B cell (primary cell): ENCODE data around the gene HOMER2. TPM values are rescaled to one million over a fixed set of nuclear protein-coding genes. Genes with fewer than 3 reads are reported as not detected.

ENCODE experiments used
- ATAC-seq: fragments of 200-7000 bp; cut with Tn5 transposase; one replicate; pipeline ENCODE4 v1.10.0; 2021; ENCODE audit warnings: low read depth, mild to moderate bottlenecking, moderate number of reproducible peaks, moderate library complexity
- CTCF ChIA-PET: fragments of 350-600 bp; sonication (Branson Sonifier 250); formaldehyde crosslinking; loops from one replicate; lab custom pipeline; 2021; ENCODE audit warnings: antibody characterized with exemption, inconsistent platforms; lab: Charles Lee
- POLR2A ChIA-PET: fragments of 350-600 bp; sonication (Branson Sonifier 250); formaldehyde crosslinking; loops from one replicate; lab custom pipeline; 2021; ENCODE audit warnings: antibody characterized with exemption; lab: Charles Lee
- DNase-seq: peaks from one replicate; pipeline ENCODE4 v3.0.0; 2013
- H2AFZ ChIP-seq: 2 replicates; pipeline ENCODE4 v1.6.1; 2012; ENCODE audit warnings: mild to moderate bottlenecking, low read depth, low read length; ENCODE audit not compliant: insufficient read depth, poor library complexity, severe bottlenecking
- H3K27ac ChIP-seq, 2 donors: 1 replicate in 1 of 2; 2 replicates in 1 of 2; pipeline ENCODE4 v1.5.1; 2012 to 2013; ENCODE audit warnings: low read length in 2 of 2, mild to moderate bottlenecking in 2 of 2, moderate library complexity in 1 of 2
- H3K27me3 ChIP-seq, 4 experiments: fragments of 200-600 bp in 1 of 4; sonication (generic) in 1 of 4; replicated peaks in 1 of 4; 1 replicate in 2 of 4; 2 replicates in 2 of 4; pipeline versions ENCODE4 v1.6.1 to v1.7.0; 2013 to 2016; ENCODE audit warnings: low read length in 3 of 4, mild to moderate bottlenecking in 2 of 4, mixed read lengths in 1 of 4, moderate library complexity in 1 of 4; ENCODE audit not compliant: insufficient read depth in 4 of 4, control insufficient read depth in 3 of 4; ENCODE audit errors: control extremely low read depth in 1 of 4
- H3K36me3 ChIP-seq, 2 experiments: replicated peaks in 1 of 2; 1 replicate in 1 of 2; 2 replicates in 1 of 2; pipeline versions ENCODE4 v1.6.1 to v1.7.1; 2013; ENCODE audit warnings: low read length in 1 of 2; ENCODE audit not compliant: insufficient read depth in 2 of 2, control insufficient read depth in 1 of 2; ENCODE audit errors: control extremely low read depth in 1 of 2, extremely low read depth in 1 of 2
- H3K4me1 ChIP-seq, 2 donors: fragments of 200-600 bp in 1 of 2; sonication (generic) in 1 of 2; 1 replicate in 1 of 2; 2 replicates in 1 of 2; pipeline versions ENCODE4 v1.5.1 to v1.6.1; 2013 to 2017; ENCODE audit warnings: low read length in 2 of 2; ENCODE audit not compliant: control insufficient read depth in 2 of 2, insufficient read depth in 2 of 2
- H3K4me2 ChIP-seq: replicated peaks from 2 replicates; pipeline ENCODE3; 2012; ENCODE audit warnings: mild to moderate bottlenecking, low read depth, low read length; ENCODE audit not compliant: poor library complexity, severe bottlenecking
- H3K4me3 ChIP-seq, 5 experiments: fragments of 200-600 bp in 1 of 5; sonication (generic) in 1 of 5; 1 replicate in 3 of 5; 2 replicates in 2 of 5; pipeline versions ENCODE4 v1.5.1 to v1.7.0; 2011 to 2016; ENCODE audit warnings: low read length in 4 of 5, mild to moderate bottlenecking in 4 of 5, low read depth in 2 of 5, control low read depth in 1 of 5, moderate library complexity in 1 of 5; ENCODE audit not compliant: insufficient read depth in 1 of 5; ENCODE audit errors: control extremely low read depth in 1 of 5, extremely low read depth in 1 of 5
- H3K79me2 ChIP-seq: fragments of 200-600 bp; sonication (generic); one replicate; pipeline ENCODE4 v1.6.0; 2016; ENCODE audit warnings: low read length; ENCODE audit not compliant: control insufficient read depth, insufficient read depth
- H3K9ac ChIP-seq: fragments of 200-600 bp; sonication (generic); 2 replicates; pipeline ENCODE4 v1.6.1; 2017; ENCODE audit warnings: mild to moderate bottlenecking, low read length, moderate library complexity
- H3K9me3 ChIP-seq, 3 donors: one replicate each; pipeline versions ENCODE4 v1.6.1 to v1.7.1; 2013; ENCODE audit warnings: low read length in 2 of 3; ENCODE audit not compliant: control insufficient read depth in 2 of 3, insufficient read depth in 1 of 3; ENCODE audit errors: control extremely low read depth in 1 of 3
- H4K20me1 ChIP-seq: 2 replicates; pipeline ENCODE4 v1.6.0; 2012; ENCODE audit warnings: mild to moderate bottlenecking, low read length; ENCODE audit not compliant: insufficient read depth, control insufficient read depth, poor library complexity, severe bottlenecking
- H3K27ac Mint-ChIP-seq: one replicate; pipeline ENCODE4 v1.8.0; 2021; ENCODE audit warnings: mixed read lengths
- H3K27me3 Mint-ChIP-seq: one replicate; pipeline ENCODE4 v1.8.0; 2021; ENCODE audit warnings: mixed read lengths
- H3K4me1 Mint-ChIP-seq: one replicate; pipeline ENCODE4 v1.8.0; 2021; ENCODE audit warnings: mixed read lengths
- H3K4me3 Mint-ChIP-seq: one replicate; pipeline ENCODE4 v1.8.0; 2021; ENCODE audit warnings: mixed read lengths
- H3K9me3 Mint-ChIP-seq: one replicate; pipeline ENCODE4 v1.8.0; 2022; ENCODE audit warnings: mixed read lengths; ENCODE audit not compliant: insufficient read depth
- CTCF ChIP-seq: fragments of 200-600 bp; IDR thresholded peaks from one replicate; pipeline ENCODE4 v1.8.0; 2022; ENCODE audit warnings: antibody characterized with exemption, mild to moderate bottlenecking
- EZH2 ChIP-seq: IDR thresholded peaks from 2 replicates; pipeline ENCODE4 v1.6.1; 2012; ENCODE audit warnings: borderline replicate concordance, low read depth, mild to moderate bottlenecking, moderate library complexity, low read length; ENCODE audit not compliant: insufficient read depth, poor library complexity, severe bottlenecking
- WGBS: methylation state at CpG from one replicate; pipeline ENCODE4 v1.1.5; 2013; ENCODE audit warnings: missing lambda C conversion rate; ENCODE audit not compliant: insufficient coverage; 5-methylcytosine and 5-hydroxymethylcytosine counted together
- intact Hi-C: fragments of 100-400 bp; cut with micrococcal nuclease; formaldehyde crosslinking; loops from one replicate; pipeline ENCODE4 v1.10.0; 2022
- polyA plus RNA-seq: library from polyadenylated mRNA; depleted of rRNA; stranded (reverse); fragments of >200 nt; gene quantifications from 2 replicates; pipeline ENCODE4 v1.2.3, GENCODE V29; 2012
- total RNA-seq, 2 donors: library from RNA; stranded (reverse); fragments of 120-200 nt in 1 of 2; gene quantifications; 1 replicate in 1 of 2; 2 replicates in 1 of 2; pipeline versions ENCODE4 v1.2.3 to v1.2.4, GENCODE V29; 2013 to 2022

Gene HOMER2
- total and polyA plus RNA-seq, 2 donors (not counting 1 experiment from before 2014, with no cell fraction given), result 5.7 to 19.5 TPM

GRCh38 chr15:82951472-82952157 lies 905 bp downstream of the HOMER2 start:
- ChIA-PET POLR2A (no interaction called here), CTCF (no interaction called here)
- Histone ChIP-seq H3K36me3 (no peaks in the 10 kb centered on the region), H4K20me1 (no peaks in the 10 kb centered on the region), H3K79me2 (no peaks in the 10 kb centered on the region), H3K27ac (no peak overlapping the region), H3K9ac (peak overlapping the region; percentile 52), H3K4me1 (peaks cover 19 to 27% of the 10 kb centered on the region in 2 donors), H3K9me3 (no peaks in the 10 kb centered on the region), H3K4me3 (peak overlapping the region in 4 of 5 experiments; percentile 26 to 55 (median 44)), H3K27me3 (peaks cover 0 to 5% (median 5%) of the 10 kb centered on the region in 4 experiments), H3K4me2 (peak overlapping the region; percentile 84), H2AFZ (peak overlapping the region; percentile 54)
- ATAC-seq, result no peak
- WGBS, result 17% methylated on average over 5 of the region's 13 CpGs
- Mint-ChIP-seq H3K9me3 (no peaks in the 10 kb centered on the region), H3K4me3 (no peak overlapping the region), H3K27me3 (peaks cover 21% of the 10 kb centered on the region), H3K27ac (no peak overlapping the region), H3K4me1 (peaks cover 9% of the 10 kb centered on the region)
- peak; percentile 9 for DNase-seq
- TF ChIP-seq CTCF (no peak), EZH2 (no peak)
- intact Hi-C loops, result no loop called here

GRCh38 chr15:82950746-82951370 lies 1.7 kb downstream of the HOMER2 start:
- Histone ChIP-seq H3K4me3 (peak overlapping the region in 1 of 5 experiments; percentile 15), H3K27ac (no peak overlapping the region), H3K79me2 (no peaks in the 10 kb centered on the region), H3K27me3 (peaks cover 0 to 5% (median 5%) of the 10 kb centered on the region in 4 experiments), H2AFZ (no peak overlapping the region), H3K4me1 (peaks cover 22 to 27% of the 10 kb centered on the region in 2 donors), H3K4me2 (peak overlapping the region; percentile 84), H3K9ac (peak overlapping the region; percentile 2), H4K20me1 (no peaks in the 10 kb centered on the region), H3K36me3 (no peaks in the 10 kb centered on the region), H3K9me3 (no peaks in the 10 kb centered on the region)
- no peaks in the 10 kb centered on the region for H3K9me3 Mint-ChIP-seq
- peak; percentile 23 for DNase-seq
- H3K4me1 Mint-ChIP-seq, result peaks cover 12% of the 10 kb centered on the region
- CTCF ChIA-PET, result no interaction called here
- TF ChIP-seq EZH2, result no peak
- TF ChIP-seq CTCF, result no peak
- WGBS, result 46% methylated on average over 3 of the region's 6 CpGs
- POLR2A ChIA-PET, result no interaction called here
- intact Hi-C loops, result no loop called here
- peaks cover 22% of the 10 kb centered on the region for H3K27me3 Mint-ChIP-seq
- ATAC-seq, result no peak
- no peak overlapping the region for H3K27ac Mint-ChIP-seq
- H3K4me3 Mint-ChIP-seq, result no peak overlapping the region
